Upper lobe of left lung (tissue), 6 donors: ENCODE measurements around the gene STK38. TPM values are rescaled to one million over a fixed set of nuclear protein-coding genes. Genes with fewer than 3 reads are reported as not detected.

Experiments
- ATAC-seq, 2 donors: fragments of 200-7000 bp; cut with Tn5 transposase; one replicate each; pipeline ENCODE4 v1.9.1; 2022; ENCODE audit warnings: mild to moderate bottlenecking in 2 of 2, moderate library complexity in 2 of 2; ENCODE audit not compliant: low FRiP score in 2 of 2
- DNase-seq, 2 donors: peaks; one replicate each; pipeline ENCODE4 v3.0.0-alpha.2; 2019 to 2020
- H3K27ac ChIP-seq, 4 donors: fragments of 200-600 bp; sonication (generic); one replicate each; pipeline ENCODE4 v1.5.1; 2016 to 2019
- H3K27me3 ChIP-seq, 4 donors: fragments of 200-600 bp; sonication (generic); one replicate each; pipeline ENCODE4 v1.5.1; 2017 to 2019
- H3K36me3 ChIP-seq, 4 donors: fragments of 200-600 bp; sonication (generic); one replicate each; pipeline ENCODE4 v1.5.1; 2016 to 2019
- H3K4me1 ChIP-seq, 4 donors: fragments of 200-600 bp; sonication (generic); one replicate each; pipeline ENCODE4 v1.5.1; 2018 to 2019
- H3K4me3 ChIP-seq, 4 donors: fragments of 200-600 bp; sonication (generic); one replicate each; pipeline ENCODE4 v1.5.1; 2017 to 2019; ENCODE audit warnings: mild to moderate bottlenecking in 2 of 4, moderate library complexity in 1 of 4
- H3K9me3 ChIP-seq, 4 donors: fragments of 200-600 bp; sonication (generic); one replicate each; pipeline ENCODE4 v1.5.1; 2018 to 2019
- EP300 ChIP-seq, 4 donors: sonication (generic); formaldehyde crosslinking; IDR thresholded peaks; one replicate each; pipeline ENCODE4 v1.5.1; 2017; ENCODE audit warnings: antibody characterized with exemption in 4 of 4, control low read depth in 2 of 4
- POLR2A ChIP-seq, 4 donors: fragments of 450-650 bp; IDR thresholded peaks; one replicate each; pipeline ENCODE4 v1.5.1; 2016 to 2017; ENCODE audit warnings: antibody characterized with exemption in 4 of 4, mild to moderate bottlenecking in 2 of 4
- POLR2AphosphoS5 ChIP-seq, 2 donors: sonication (generic); formaldehyde crosslinking; IDR thresholded peaks; one replicate each; pipeline ENCODE4 v1.5.1; 2017; ENCODE audit warnings: antibody characterized with exemption in 2 of 2
- WGBS, 2 donors: methylation state at CpG; one replicate each; pipeline ENCODE4 v1.1.5; 2017 to 2018; 5-methylcytosine and 5-hydroxymethylcytosine counted together
- total RNA-seq, 6 donors: library from RNA; depleted of rRNA in 4 of 6; stranded (reverse); fragments of >200 nt in 4 of 6; gene quantifications; one replicate each; pipeline versions ENCODE4 v1.1.0 to v1.2.1, GENCODE V29; 2016 to 2021
- TF ChIP-seq, protein P1 (sequence below), 6 experiments: fragments of 450-650 bp in 4 of 6; fragments of 200-600 bp in 2 of 6; sonication (generic) in 2 of 6; IDR thresholded peaks; one replicate each; pipeline ENCODE4 v1.5.1; 2016 to 2019; ENCODE audit warnings: antibody characterized with exemption in 6 of 6
- donor health status: DM: no; HTN: no; CAD: no; lungs with moderate emphysema.
- donor health status: DM: no; HTN: yes; CAD: no; lungs with severe emphysema.

The STK38 gene
- total RNA-seq, 6 donors from 2014 or later, result 15.1 to 47.1 (median 30.4) TPM

DNA sequence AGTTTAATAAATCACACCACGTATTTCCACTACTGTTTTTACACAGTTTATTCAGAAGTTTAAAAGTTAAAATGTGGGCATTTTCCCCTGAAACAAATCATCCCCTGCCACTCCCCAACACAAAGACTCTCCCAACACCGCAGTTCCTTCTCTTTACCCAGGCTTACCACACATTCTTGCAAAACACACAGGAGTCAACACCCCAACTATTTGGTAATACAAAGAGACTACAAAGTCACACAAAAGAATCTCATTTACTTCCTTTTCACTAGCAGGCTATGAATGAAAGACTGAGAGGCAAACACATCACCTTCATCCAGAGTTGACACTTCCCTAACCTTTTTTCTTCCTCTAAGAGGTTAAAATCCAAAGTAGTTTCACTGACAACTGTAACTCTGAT, 53.4 kb downstream of the STK38 start:
- no peaks in the 10 kb centered on the region for H3K9me3 ChIP-seq
- peak in 1 of 2 donors; percentile 65 for ATAC-seq
- H3K27ac ChIP-seq, result peak overlapping the region in 3 of 4 donors; percentile 7 to 75 (median 53)
- H3K4me1 ChIP-seq, result peaks cover 0 to 16% (median 6%) of the 10 kb centered on the region in 4 donors
- no peak overlapping the region for H3K4me3 ChIP-seq
- H3K27me3 ChIP-seq, result no peaks in the 10 kb centered on the region
- TF ChIP-seq EP300 (IDR thresholded peaks at IDR 0.05), result no peak
- peak in 1 of 2 donors; percentile 12 for TF ChIP-seq POLR2AphosphoS5 (IDR thresholded peaks at IDR 0.05)
- WGBS, 2 donors, result 51 to 67% methylated on average over 2 of the region's 2 CpGs
- H3K36me3 ChIP-seq, result peaks cover 8 to 62% (median 28%) of the 10 kb centered on the region in 4 donors
- peak in 1 of 2 donors; percentile 31 for DNase-seq

DNA sequence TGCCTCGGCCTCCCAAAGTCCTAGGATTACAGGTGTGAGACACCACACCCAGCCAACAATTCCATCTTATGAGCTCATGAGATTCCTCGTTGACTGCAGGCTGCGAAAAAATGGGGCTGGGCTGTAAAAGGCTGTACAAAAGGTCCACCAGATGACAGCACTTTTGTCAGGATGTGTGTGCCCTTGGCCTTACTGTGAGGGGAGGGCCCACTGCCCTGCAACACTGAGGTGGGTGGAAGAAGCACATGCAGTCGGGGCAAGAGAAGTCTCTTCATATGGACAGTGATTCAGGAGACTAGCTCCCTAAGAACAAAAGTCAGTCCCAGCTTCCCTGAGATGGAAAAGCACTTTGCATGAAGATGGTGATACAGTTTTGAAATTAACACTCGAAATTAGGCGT, 54.0 kb downstream of the STK38 start:
- Histone ChIP-seq H3K27me3 (no peaks in the 10 kb centered on the region), H3K36me3 (peaks cover 8 to 63% (median 26%) of the 10 kb centered on the region in 4 donors), H3K4me1 (peaks cover 0 to 16% (median 6%) of the 10 kb centered on the region in 4 donors), H3K27ac (peak overlapping the region in 3 of 4 donors; percentile 7 to 75 (median 53)), H3K4me3 (no peak overlapping the region), H3K9me3 (no peaks in the 10 kb centered on the region)
- TF ChIP-seq POLR2AphosphoS5 (IDR thresholded peaks at IDR 0.05), result no peak
- TF ChIP-seq, protein P1, sequence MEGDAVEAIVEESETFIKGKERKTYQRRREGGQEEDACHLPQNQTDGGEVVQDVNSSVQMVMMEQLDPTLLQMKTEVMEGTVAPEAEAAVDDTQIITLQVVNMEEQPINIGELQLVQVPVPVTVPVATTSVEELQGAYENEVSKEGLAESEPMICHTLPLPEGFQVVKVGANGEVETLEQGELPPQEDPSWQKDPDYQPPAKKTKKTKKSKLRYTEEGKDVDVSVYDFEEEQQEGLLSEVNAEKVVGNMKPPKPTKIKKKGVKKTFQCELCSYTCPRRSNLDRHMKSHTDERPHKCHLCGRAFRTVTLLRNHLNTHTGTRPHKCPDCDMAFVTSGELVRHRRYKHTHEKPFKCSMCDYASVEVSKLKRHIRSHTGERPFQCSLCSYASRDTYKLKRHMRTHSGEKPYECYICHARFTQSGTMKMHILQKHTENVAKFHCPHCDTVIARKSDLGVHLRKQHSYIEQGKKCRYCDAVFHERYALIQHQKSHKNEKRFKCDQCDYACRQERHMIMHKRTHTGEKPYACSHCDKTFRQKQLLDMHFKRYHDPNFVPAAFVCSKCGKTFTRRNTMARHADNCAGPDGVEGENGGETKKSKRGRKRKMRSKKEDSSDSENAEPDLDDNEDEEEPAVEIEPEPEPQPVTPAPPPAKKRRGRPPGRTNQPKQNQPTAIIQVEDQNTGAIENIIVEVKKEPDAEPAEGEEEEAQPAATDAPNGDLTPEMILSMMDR (IDR thresholded peaks at IDR 0.05), result no peak
- TF ChIP-seq EP300 (IDR thresholded peaks at IDR 0.05), result no peak
- TF ChIP-seq POLR2A (IDR thresholded peaks at IDR 0.05), result no peak
- WGBS, 2 donors, result 82 to 88% methylated on average over 6 of the region's 6 CpGs
- no peak for DNase-seq
- ATAC-seq, result no peak

DNA sequence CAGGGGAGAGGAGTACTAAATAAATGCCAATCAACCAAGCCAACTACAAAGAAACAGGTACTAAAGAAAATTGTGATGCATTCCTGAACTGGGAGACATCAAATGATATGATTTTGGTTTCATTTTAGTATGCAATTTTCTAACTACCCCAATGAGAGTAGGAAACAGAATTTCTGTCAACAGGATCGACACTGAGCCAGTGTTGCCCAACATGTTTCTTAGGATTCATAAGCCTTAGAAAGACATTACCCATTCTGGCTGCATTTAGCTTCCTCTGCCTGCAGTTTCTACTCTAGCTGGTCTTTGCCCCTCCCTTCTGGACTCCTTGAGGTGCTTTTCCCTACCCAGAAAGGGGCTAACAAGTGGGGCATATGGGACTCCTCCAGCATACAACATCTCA, 54.7 kb downstream of the STK38 start:
- Histone ChIP-seq H3K27ac (peak overlapping the region in 1 of 4 donors; percentile 75), H3K27me3 (no peaks in the 10 kb centered on the region), H3K4me1 (peaks cover 0 to 16% (median 6%) of the 10 kb centered on the region in 4 donors), H3K9me3 (no peaks in the 10 kb centered on the region), H3K36me3 (peaks cover 8 to 64% (median 25%) of the 10 kb centered on the region in 4 donors), H3K4me3 (no peak overlapping the region)
- DNase-seq (no peak), ATAC-seq (no peak)
- WGBS, 2 donors, result 53 to 92% methylated on average over 1 of the region's 1 CpG
- TF ChIP-seq, protein P1 (IDR thresholded peaks at IDR 0.05), result no peak
- TF ChIP-seq POLR2AphosphoS5 (IDR thresholded peaks at IDR 0.05) (no peak), EP300 (IDR thresholded peaks at IDR 0.05) (no peak), POLR2A (IDR thresholded peaks at IDR 0.05) (no peak)

DNA sequence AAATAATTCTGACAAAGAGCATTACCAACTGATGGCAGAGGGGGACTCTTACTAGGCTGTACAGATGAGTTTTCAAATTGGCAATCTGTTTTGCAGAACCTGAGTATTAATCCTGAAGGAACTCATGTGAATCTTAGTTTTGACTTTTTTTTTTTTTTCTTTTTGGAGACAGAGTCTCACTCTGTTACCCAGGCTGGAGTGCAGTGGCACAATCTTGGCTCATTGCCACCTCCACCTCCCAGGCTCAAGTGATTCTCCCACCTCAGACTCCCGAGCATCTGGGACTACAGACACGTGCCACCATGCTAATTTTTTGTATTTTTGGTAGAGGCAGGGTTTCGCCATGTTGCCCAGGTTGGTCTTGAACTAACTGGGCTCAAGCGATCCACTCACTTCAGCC, 55.2 kb downstream of the STK38 start:
- H3K4me3 ChIP-seq, result no peak overlapping the region
- peaks cover 10 to 64% (median 25%) of the 10 kb centered on the region in 4 donors for H3K36me3 ChIP-seq
- H3K4me1 ChIP-seq, result peaks cover 0 to 16% (median 6%) of the 10 kb centered on the region in 4 donors
- ATAC-seq, result no peak
- H3K9me3 ChIP-seq, result no peaks in the 10 kb centered on the region
- WGBS, 2 donors, result 82 to 93% methylated on average over 4 of the region's 4 CpGs
- TF ChIP-seq POLR2AphosphoS5 (IDR thresholded peaks at IDR 0.05) (no peak), EP300 (IDR thresholded peaks at IDR 0.05) (no peak), POLR2A (IDR thresholded peaks at IDR 0.05) (no peak)
- TF ChIP-seq, protein P1 (IDR thresholded peaks at IDR 0.05), result no peak
- no peaks in the 10 kb centered on the region for H3K27me3 ChIP-seq
- no peak for DNase-seq
- no peak overlapping the region for H3K27ac ChIP-seq

DNA sequence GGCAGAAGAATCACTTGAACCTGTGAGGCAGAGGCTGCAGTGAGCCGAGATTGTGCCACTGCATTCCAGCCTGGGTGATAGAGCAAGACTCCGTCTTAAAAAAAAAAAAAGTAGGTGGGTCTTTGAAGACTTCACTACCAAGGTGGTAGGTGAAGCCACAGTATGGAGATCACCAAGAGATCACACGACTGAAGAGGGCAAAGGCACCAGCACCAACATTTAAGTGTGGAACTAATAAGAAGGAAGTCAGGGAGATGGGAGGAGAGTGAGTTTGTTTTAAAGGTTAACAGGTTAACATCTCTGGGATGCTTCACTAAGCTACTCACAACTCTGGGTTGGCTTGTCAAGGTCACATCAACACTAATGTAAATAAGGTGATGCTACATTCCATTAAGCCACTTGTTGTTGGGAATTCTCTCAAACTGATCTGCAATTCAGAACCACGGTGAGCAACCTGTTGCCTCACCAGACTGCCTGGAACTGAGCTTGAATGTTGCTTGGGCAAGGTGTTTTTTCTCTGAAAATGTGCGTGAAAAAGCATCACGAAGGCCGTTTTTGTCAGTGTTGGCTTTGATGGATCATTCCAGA, 55.8 kb downstream of the STK38 start:
- ATAC-seq (no peak), DNase-seq (no peak)
- no peak overlapping the region for H3K27ac ChIP-seq
- H3K4me3 ChIP-seq, result no peak overlapping the region
- no peaks in the 10 kb centered on the region for H3K27me3 ChIP-seq
- peaks cover 9 to 64% (median 24%) of the 10 kb centered on the region in 4 donors for H3K36me3 ChIP-seq
- peaks cover 0 to 16% (median 6%) of the 10 kb centered on the region in 4 donors for H3K4me1 ChIP-seq
- 91 to 93% methylated on average over 7 of the region's 7 CpGs for WGBS, 2 donors
- no peaks in the 10 kb centered on the region for H3K9me3 ChIP-seq
- TF ChIP-seq POLR2A (IDR thresholded peaks at IDR 0.05) (no peak), EP300 (IDR thresholded peaks at IDR 0.05) (no peak)
- TF ChIP-seq, protein P1 (IDR thresholded peaks at IDR 0.05), result no peak
